ENCODE measurements around the gene GTF2H3. TPM values are rescaled to one million over a fixed set of nuclear protein-coding genes. Genes with fewer than 3 reads are reported as not detected.

The GTF2H3 gene
- total RNA-seq, 1 experiment from 2014 or later: 44.9 TPM

GRCh38 chr12:123690191-123690840 is 56.7 kb downstream of the GTF2H3 start:
- ChIA-PET POLR2A (ENCODE audit: low non-redundant PET) (no interaction called here), CTCF (no interaction called here)
- no peaks in the 10 kb centered on the region for H3K9me3 ChIP-seq (ENCODE audit: low read depth, low read length, poor library complexity, severe bottlenecking)
- H3K4me1 ChIP-seq (ENCODE audit: insufficient read depth, low read length, poor library complexity, severe bottlenecking): no peaks in the 10 kb centered on the region
- no peak overlapping the region for H3K27ac ChIP-seq (ENCODE audit: low read depth, low read length, poor library complexity, severe bottlenecking)
- intact Hi-C loops (cut with micrococcal nuclease; ENCODE audit: unreplicated experiment): no loop called here
- no peak overlapping the region for H3K4me3 ChIP-seq (ENCODE audit: low read depth, low read length, poor library complexity, severe bottlenecking)
- H3K36me3 ChIP-seq (ENCODE audit: insufficient read depth, low read length, poor library complexity, severe bottlenecking): no peaks in the 10 kb centered on the region
- no peaks in the 10 kb centered on the region for H3K27me3 ChIP-seq (replicated peaks; ENCODE audit: insufficient read depth, low read depth, low read length, poor library complexity)
- no peak for DNase-seq (ENCODE audit: low spot score)
- BruUV-seq (replicated peaks): no TSS peak
- TF ChIP-seq CTCF (conservative IDR thresholded peaks at IDR 0.05; ENCODE audit: low read depth, low read length) (no peak), EZH2 (IDR thresholded peaks at IDR 0.05; ENCODE audit: borderline replicate concordance, low read depth, low read length, poor library complexity, severe bottlenecking) (no peak)

GRCh38 chr12:123696207-123696606 is 62.6 kb downstream of the GTF2H3 start:
- no peaks in the 10 kb centered on the region for H3K27me3 ChIP-seq (replicated peaks; ENCODE audit: insufficient read depth, low read depth, low read length, poor library complexity)
- TF ChIP-seq EZH2 (IDR thresholded peaks at IDR 0.05; ENCODE audit: borderline replicate concordance, low read depth, low read length, poor library complexity, severe bottlenecking) (no peak), CTCF (conservative IDR thresholded peaks at IDR 0.05; ENCODE audit: low read depth, low read length) (no peak)
- no peak for DNase-seq (ENCODE audit: low spot score)
- ChIA-PET CTCF (interaction anchor here (0.7 kb wide), 1 partner anchor 331 kb away, joined by 3 read pairs; no protein-coding TSS in a partner anchor), POLR2A (ENCODE audit: low non-redundant PET) (no interaction called here)
- no peak overlapping the region for H3K4me3 ChIP-seq (ENCODE audit: low read depth, low read length, poor library complexity, severe bottlenecking)
- no peaks in the 10 kb centered on the region for H3K4me1 ChIP-seq (ENCODE audit: insufficient read depth, low read length, poor library complexity, severe bottlenecking)
- no peak overlapping the region for H3K27ac ChIP-seq (ENCODE audit: low read depth, low read length, poor library complexity, severe bottlenecking)
- peaks cover 4% of the 10 kb centered on the region for H3K36me3 ChIP-seq (ENCODE audit: insufficient read depth, low read length, poor library complexity, severe bottlenecking)
- intact Hi-C loops (cut with micrococcal nuclease; ENCODE audit: unreplicated experiment): no loop called here
- no TSS peak for BruUV-seq (replicated peaks)
- no peaks in the 10 kb centered on the region for H3K9me3 ChIP-seq (ENCODE audit: low read depth, low read length, poor library complexity, severe bottlenecking)

GRCh38 chr12:123696646-123697045 is 63.0 kb downstream of the GTF2H3 start:
- ChIA-PET CTCF (interaction anchor here (0.7 kb wide), 1 partner anchor 331 kb away, joined by 3 read pairs; no protein-coding TSS in a partner anchor), POLR2A (ENCODE audit: low non-redundant PET) (no interaction called here)
- Histone ChIP-seq H3K36me3 (ENCODE audit: insufficient read depth, low read length, poor library complexity, severe bottlenecking) (peaks cover 4% of the 10 kb centered on the region), H3K9me3 (ENCODE audit: low read depth, low read length, poor library complexity, severe bottlenecking) (no peaks in the 10 kb centered on the region), H3K4me3 (ENCODE audit: low read depth, low read length, poor library complexity, severe bottlenecking) (no peak overlapping the region), H3K27me3 (replicated peaks; ENCODE audit: insufficient read depth, low read depth, low read length, poor library complexity) (no peaks in the 10 kb centered on the region), H3K27ac (ENCODE audit: low read depth, low read length, poor library complexity, severe bottlenecking) (no peak overlapping the region), H3K4me1 (ENCODE audit: insufficient read depth, low read length, poor library complexity, severe bottlenecking) (no peaks in the 10 kb centered on the region)
- intact Hi-C loops (cut with micrococcal nuclease; ENCODE audit: unreplicated experiment): no loop called here
- no peak for DNase-seq (ENCODE audit: low spot score)
- TF ChIP-seq CTCF (conservative IDR thresholded peaks at IDR 0.05; ENCODE audit: low read depth, low read length): no peak
- TF ChIP-seq EZH2 (IDR thresholded peaks at IDR 0.05; ENCODE audit: borderline replicate concordance, low read depth, low read length, poor library complexity, severe bottlenecking): no peak
- no TSS peak for BruUV-seq (replicated peaks)

All from A673 (cell line).